Right lobe of liver (tissue), 6 donors: ENCODE results near the gene GMPS. TPM values are rescaled to one million over a fixed set of nuclear protein-coding genes. Genes with fewer than 3 reads are reported as not detected.
A peak's percentile ranks its signal among the peaks of the same experiment; 100 is the strongest.

Experiments
- ATAC-seq, 4 donors: fragments of 200-7000 bp; cut with Tn5 transposase; one replicate each; pipeline ENCODE4 v1.9.1; 2020; ENCODE audit warnings: mild to moderate bottlenecking in 4 of 4, moderate library complexity in 4 of 4
- DNase-seq, 3 donors: peaks; one replicate each; pipeline ENCODE4 v3.0.0-alpha.2; 2020
- H3K27ac ChIP-seq, 3 donors: fragments of 200-600 bp; one replicate each; pipeline ENCODE4 v1.8.0; 2022
- H3K27me3 ChIP-seq, 2 donors: fragments of 200-600 bp; one replicate each; pipeline ENCODE4 v1.8.0; 2022
- H3K36me3 ChIP-seq, 4 donors: fragments of 200-600 bp; sonication (generic) in 1 of 4; one replicate each; pipeline versions ENCODE4 v1.5.1 to v1.8.0; 2017 to 2022; ENCODE audit warnings: control low read depth in 1 of 4
- H3K4me1 ChIP-seq, 4 donors: fragments of 200-600 bp; sonication (generic) in 1 of 4; one replicate each; pipeline versions ENCODE4 v1.5.1 to v1.8.0; 2017 to 2022; ENCODE audit warnings: control low read depth in 1 of 4
- H3K4me3 ChIP-seq, 3 donors: fragments of 200-600 bp; one replicate each; pipeline ENCODE4 v1.8.0; 2022
- H3K9me3 ChIP-seq, 4 donors: fragments of 200-600 bp; sonication (generic) in 1 of 4; one replicate each; pipeline versions ENCODE4 v1.5.1 to v1.8.0; 2017 to 2022; ENCODE audit warnings: control low read depth in 1 of 4
- CTCF ChIP-seq, 4 donors: fragments of 200-600 bp in 3 of 4; fragments of 450-650 bp in 1 of 4; IDR thresholded peaks; one replicate each; pipeline versions ENCODE4 v1.5.1 to v1.8.0; 2016 to 2022; ENCODE audit warnings: antibody characterized with exemption in 4 of 4, mild to moderate bottlenecking in 2 of 4
- POLR2A ChIP-seq: fragments of 450-650 bp; IDR thresholded peaks from one replicate; pipeline ENCODE4 v1.6.1; 2017; ENCODE audit warnings: antibody characterized with exemption, mild to moderate bottlenecking
- WGBS: methylation state at CpG from one replicate; pipeline ENCODE4 v1.1.6; 2018; ENCODE audit warnings: low coverage, low lambda C conversion rate; ENCODE audit not compliant: insufficient coverage; ENCODE audit errors: missing lambda C conversion rate; 5-methylcytosine and 5-hydroxymethylcytosine counted together
- intact Hi-C, 2 donors: fragments of 100-400 bp; cut with DNase I; formaldehyde crosslinking; loops; one replicate each; pipeline versions ENCODE4 v1.11.2 to v1.14.1; 2022
- total RNA-seq, 6 experiments: library from RNA; depleted of rRNA in 2 of 6; stranded (reverse); fragments of >200 nt in 2 of 6; fragmentation: NEBNext Ultra II Directional in 3 of 6; extraction: Animal tissue kit (Norgen Biotek cat#: 25700) in 3 of 6; gene quantifications; one replicate each; pipeline versions ENCODE4 v1.1.0 to v1.2.4, GENCODE V29; 2016 to 2023
- donor health status: DM: no; HTN: yes; CAD: no.
- donor health status: DM: no; HTN: no; CAD: no.
- donor health status: DM: no; HTN: no; CAD: no.
- donor health status: DM: no; HTN: yes; CAD: no.
- donor health status: DM: no; HTN: yes; CAD: no.

Gene GMPS
- total RNA-seq, 6 experiments from 2014 or later, result 13.3 to 24.3 (median 20.4) TPM

- Histone ChIP-seq H3K27me3 (no peaks in the 10 kb centered on the region), H3K4me3 (no peak overlapping the region), H3K36me3 (no peaks in the 10 kb centered on the region), H3K4me1 (no peaks in the 10 kb centered on the region), H3K27ac (no peak overlapping the region), H3K9me3 (no peaks in the 10 kb centered on the region)
- DNase-seq, result no peak
- no peak for ATAC-seq
- intact Hi-C loops, result no loop called here
- WGBS, result 57% methylated on average over 4 of the region's 4 CpGs
- TF ChIP-seq CTCF (IDR thresholded peaks at IDR 0.05), result no peak
Measured at GRCh38 chr3:155972885-155973584, 102.6 kb downstream of the GMPS start.

- H3K9me3 ChIP-seq, result no peaks in the 10 kb centered on the region
- WGBS, result 70% methylated on average over 3 of the region's 3 CpGs
- no peaks in the 10 kb centered on the region for H3K4me1 ChIP-seq
- no peak overlapping the region for H3K4me3 ChIP-seq
- no peak for DNase-seq
- peak in 2 of 4 donors; percentile 12 to 26 for TF ChIP-seq CTCF (IDR thresholded peaks at IDR 0.05)
- no peak for TF ChIP-seq POLR2A
- no peaks in the 10 kb centered on the region for H3K27me3 ChIP-seq
- H3K36me3 ChIP-seq, result no peaks in the 10 kb centered on the region
- H3K27ac ChIP-seq, result no peak overlapping the region
- no peak for ATAC-seq
- intact Hi-C loops, result no loop called here
Measured at GRCh38 chr3:155978324-155978723, 107.9 kb downstream of the GMPS start.

GRCh38 chr3:155979746-155980145, 109.3 kb downstream of the GMPS start:
- ATAC-seq, result no peak
- no peak for DNase-seq
- intact Hi-C loops, result no loop called here
- no peaks in the 10 kb centered on the region for H3K4me1 ChIP-seq
- no peaks in the 10 kb centered on the region for H3K9me3 ChIP-seq
- H3K27ac ChIP-seq, result no peak overlapping the region
- WGBS, result 71% methylated on average over 3 of the region's 3 CpGs
- H3K36me3 ChIP-seq, result no peaks in the 10 kb centered on the region
- TF ChIP-seq CTCF (IDR thresholded peaks at IDR 0.05) (no peak), POLR2A (no peak)
- H3K27me3 ChIP-seq, result no peaks in the 10 kb centered on the region
- H3K4me3 ChIP-seq, result no peak overlapping the region

- no peak overlapping the region for H3K27ac ChIP-seq
- WGBS, result 66% methylated on average over 3 of the region's 3 CpGs
- no peaks in the 10 kb centered on the region for H3K9me3 ChIP-seq
- TF ChIP-seq CTCF (IDR thresholded peaks at IDR 0.05) (no peak), POLR2A (no peak)
- no peaks in the 10 kb centered on the region for H3K4me1 ChIP-seq
- no peaks in the 10 kb centered on the region for H3K27me3 ChIP-seq
- DNase-seq (no peak), ATAC-seq (no peak)
- intact Hi-C loops, result no loop called here
- H3K36me3 ChIP-seq, result no peaks in the 10 kb centered on the region
- no peak overlapping the region for H3K4me3 ChIP-seq
Measured at GRCh38 chr3:155981669-155982068, 111.2 kb downstream of the GMPS start.
